GM18873 (cell line): Measurements from ENCODE around the gene BAD.

Source experiments
- ATAC-seq: cut with Tn5 transposase; IDR thresholded peaks from one replicate; pipeline ENCODE4 v1.9.1; 2021; ENCODE audit warnings: mild to moderate bottlenecking, moderate library complexity, moderate number of reproducible peaks; ENCODE audit not compliant: unreplicated experiment, low FRiP score

BAD gene

DNA sequence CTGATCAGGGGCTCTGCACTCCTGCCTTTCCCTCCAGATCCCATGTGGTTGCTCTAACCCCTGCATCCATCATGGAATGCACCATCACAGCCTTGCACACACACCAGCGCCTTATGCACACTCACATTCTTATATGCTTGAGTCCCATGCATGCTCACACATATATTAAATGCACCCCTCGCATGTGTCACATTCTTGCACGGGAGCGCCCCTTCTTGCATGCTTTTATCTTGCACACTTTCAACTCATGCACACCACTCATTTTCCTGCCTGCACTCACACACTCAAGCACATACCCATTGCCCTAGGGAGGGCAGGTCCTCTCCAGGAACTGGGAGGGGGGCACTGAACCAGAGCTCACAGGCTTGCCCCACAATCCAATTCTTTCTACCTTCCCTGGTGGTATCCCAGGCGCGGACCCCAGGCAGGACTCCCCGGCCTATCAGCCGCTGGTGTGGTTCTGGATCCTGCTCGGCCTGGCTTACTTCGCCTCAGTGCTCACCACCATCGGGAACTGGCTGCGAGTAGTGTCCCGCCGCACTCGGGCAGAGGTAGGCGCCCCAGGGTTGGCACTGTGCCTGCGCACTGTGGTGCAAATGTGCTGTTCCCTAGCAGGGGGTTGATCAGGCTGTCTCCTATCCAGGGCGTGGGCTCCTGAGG is 13.4 kb upstream of the BAD start:
- no peak for ATAC-seq

DNA sequence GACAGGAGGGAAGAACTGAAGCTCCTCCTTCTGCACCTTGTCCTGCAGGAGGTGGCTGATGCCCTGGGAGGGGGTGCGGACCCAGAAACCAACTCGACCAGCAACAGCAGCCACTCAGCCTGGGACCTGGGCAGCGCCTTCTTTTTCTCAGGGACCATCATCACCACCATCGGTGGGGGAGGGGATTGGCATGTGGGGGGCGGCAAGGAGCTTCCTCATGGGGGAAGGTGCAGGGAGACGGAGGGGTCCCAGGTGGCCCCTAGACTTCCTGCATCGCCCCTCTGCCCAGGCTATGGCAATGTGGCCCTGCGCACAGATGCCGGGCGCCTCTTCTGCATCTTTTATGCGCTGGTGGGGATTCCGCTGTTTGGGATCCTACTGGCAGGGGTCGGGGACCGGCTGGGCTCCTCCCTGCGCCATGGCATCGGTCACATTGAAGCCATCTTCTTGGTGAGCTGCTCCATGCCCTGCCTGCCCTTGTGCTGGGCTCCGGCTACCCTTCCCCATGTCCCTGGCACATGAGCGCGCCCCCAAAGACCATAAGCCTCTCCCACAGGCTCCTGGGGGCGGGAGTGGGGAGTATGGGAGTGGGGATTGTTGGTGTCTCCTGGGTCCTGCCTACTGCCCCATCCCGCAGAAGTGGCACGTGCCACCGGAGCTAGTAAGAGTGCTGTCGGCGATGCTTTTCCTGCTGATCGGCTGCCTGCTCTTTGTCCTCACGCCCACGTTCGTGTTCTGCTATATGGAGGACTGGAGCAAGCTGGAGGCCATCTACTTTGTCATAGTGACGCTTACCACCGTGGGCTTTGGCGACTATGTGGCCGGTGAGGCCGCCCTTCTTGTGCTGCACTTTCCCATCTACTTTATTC is 12.6 kb upstream of the BAD start:
- ATAC-seq = no peak

DNA sequence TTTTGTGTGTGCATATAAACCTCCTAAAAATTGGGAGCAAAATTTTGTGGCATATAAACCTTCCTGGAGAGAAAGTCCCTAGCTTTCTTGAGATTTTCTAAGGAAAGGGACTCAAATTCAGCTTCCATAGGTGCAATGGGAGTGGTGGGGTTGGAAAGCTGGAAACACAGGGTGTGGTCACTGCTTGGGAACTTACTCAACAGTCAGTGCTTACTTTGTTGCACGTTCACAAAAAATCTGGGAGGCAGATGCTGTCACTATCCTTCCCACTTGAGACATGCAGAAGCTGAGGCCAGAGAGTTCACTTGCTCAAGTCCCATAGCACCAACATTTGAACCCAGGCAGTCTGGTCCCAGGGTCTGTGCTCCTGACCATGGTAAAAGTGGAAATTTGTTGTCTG is 11.8 kb upstream of the BAD start:
- ATAC-seq = no peak

DNA sequence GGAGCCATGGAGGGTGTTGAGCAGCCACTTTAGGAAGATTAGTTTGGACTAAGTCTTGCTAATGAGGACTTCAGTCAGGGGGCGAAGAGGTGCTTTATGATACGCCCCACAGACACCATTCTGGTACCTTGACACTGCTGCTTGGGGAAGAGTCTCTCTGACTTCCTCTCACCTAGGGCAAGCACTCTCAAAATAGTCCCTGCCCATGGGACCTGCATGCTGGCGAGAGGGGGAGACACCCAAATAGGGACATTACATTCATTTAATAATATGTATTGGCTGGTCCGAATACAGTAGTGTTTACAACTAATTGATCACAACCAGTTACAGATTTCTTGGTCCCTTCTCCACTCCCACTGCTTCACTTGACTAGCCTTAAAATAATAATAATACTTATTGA is 11.3 kb upstream of the BAD start:
- ATAC-seq = no peak

DNA sequence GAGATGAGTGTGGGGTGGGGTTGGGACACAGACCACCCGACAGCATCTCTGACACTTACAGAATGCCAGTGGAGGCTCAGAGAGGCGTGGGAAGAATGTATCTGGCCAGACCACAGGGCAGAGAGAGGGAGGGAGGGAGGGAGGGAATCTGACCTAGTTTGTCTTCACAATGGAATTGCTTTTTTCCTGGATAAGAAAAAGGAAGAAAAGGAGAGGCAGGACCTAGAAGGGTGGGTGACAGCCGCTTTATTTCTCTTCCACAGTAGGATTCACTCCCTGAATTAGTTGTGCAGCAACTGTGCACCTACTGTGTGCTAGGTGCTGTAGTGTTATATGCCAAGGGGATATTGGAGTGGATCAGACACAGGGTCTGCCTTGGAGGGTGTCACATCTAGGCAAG is 10.3 kb upstream of the BAD start:
- no peak for ATAC-seq

DNA sequence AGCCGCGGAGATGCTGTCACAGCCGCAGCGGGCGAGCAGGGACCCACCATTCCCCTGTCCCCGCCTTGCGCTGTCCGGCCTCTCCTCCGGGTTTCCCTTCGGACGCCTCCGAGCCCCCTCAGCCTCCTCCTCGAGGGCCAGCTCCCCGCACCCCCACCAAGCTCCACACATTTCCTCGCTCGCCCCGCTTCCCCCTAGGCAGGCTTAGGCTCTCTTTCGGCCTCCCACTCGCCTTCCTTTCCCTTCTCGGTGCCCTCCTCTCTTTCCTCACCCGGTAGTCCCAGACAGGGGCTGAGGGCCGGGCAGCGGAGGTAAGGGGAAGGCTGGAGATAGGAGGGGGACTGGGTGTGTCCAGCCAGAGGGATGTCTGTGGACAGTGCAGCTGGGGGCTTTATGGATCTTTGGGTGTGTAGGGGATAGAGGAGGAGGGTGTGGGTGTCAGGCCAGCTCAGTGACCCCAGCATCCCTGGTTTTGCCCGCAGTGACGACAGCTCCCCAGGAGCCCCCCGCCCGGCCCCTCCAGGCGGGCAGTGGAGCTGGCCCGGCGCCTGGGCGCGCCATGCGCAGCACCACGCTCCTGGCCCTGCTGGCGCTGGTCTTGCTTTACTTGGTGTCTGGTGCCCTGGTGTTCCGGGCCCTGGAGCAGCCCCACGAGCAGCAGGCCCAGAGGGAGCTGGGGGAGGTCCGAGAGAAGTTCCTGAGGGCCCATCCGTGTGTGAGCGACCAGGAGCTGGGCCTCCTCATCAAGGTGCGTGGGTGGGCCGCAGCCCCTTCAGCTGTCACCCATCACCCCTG is 8.2 kb upstream of the BAD start:
- ATAC-seq = no peak

DNA sequence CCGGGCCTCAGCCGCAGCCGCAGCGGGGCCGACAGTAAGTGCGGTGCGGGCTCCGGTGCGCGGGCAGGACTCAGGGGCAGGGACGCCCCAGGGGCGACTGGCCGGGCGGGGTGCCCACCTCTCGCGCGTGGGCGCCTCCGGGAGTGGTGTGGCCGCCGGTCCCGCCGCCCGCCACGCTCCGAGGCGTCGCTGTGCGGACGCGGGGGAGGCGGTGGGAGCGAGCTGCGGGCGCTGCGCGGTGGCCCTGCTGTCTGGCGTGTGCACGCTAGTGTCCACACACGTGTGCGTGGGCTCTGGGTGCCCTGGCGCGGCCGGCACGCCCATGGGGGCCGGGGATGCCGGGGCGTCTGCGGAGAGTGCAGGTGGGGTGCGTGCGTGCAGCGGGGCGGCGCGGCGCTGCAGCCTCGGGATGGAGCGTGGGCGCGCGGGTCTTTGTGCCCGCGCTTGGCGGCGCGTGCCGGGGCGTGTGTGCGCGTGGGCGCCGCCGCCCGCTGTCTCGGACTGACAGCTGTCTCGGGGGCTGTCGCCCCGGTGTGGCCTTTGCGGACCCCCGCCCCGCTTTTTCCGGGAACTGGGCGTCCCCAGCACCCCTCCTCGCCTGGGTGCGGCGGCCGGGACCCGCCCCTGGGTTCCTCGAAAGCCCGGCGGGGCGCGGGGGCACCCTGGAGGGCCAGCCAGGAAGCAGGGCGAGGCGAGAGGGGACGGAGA is 7.4 kb upstream of the BAD start:
- ATAC-seq = no peak

DNA sequence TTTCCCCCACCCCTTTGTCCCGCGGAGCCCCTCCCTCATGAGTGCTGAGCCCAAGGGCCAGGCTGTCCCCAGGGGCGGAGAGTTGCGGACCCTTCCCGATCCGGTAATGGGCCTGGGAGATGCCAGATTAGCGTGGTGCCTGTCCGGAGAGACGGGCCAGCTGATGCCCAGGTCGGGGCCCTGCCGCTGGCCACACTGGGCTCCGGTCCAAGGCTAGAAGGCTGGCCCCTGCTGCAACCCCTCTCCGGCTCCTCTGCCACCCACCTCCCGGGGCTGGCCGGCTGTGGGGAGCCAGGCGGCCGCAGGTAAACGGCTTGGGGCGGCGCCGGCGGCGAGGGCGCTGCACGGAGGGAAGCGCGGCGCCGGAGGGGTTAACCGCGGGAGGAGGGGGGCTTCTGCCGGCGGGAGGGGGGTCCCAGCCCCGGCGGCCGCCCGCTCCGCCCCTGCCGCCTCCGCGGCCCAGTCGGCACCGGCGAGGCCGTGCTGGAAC is 6.8 kb upstream of the BAD start, which contains the start of gene KCNK4:
KCNK4 (plus strand) TSS at position 41 of the 490 bp plus-strand sequence. CDS start 1,717 bp downstream, outside the sequence.
- ATAC-seq = no peak

DNA sequence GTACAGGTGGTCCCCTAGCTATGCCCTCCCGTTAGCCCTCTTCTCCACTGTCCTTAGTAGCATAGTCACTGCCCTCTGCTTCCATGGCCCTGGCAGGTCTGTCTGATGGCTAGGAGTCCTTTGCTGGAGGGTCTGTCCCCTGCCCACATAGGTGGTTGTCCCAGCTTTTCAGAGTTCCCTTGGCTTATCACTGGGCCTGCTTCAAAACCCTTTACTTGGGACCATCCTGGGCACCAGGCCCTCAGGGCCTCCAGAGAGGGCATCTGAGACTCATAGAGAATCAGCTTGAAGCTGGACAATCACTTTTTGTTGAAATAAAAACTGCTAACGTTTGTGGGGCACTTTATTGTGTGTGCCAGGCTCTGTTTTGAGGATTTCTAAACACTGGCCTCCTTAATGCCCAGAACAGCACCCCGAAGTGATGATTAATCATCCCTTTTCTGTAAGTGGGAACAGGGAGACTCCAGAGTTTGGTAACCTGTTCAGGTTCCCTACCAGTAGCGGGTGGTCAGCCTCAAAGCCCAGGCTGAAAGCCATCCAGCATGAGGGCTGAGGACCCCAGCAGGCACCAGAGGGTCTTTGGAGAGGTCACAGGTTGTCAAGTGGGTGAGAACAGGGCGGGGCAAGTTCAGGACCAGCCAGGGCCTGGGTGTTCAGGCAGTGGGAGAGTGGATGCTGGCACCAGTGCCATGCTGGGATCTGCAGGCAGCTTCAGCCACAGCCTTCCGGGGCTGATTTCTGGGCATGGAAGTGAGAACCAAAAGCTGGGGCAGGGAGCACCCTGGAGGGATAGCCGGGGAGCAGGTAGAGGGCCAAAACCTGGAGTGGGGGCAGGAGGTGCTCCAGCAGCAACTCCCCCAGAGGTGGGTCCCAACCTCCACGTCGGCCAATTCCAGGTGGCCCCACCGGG is 6.1 kb upstream of the BAD start:
- no peak for ATAC-seq

DNA sequence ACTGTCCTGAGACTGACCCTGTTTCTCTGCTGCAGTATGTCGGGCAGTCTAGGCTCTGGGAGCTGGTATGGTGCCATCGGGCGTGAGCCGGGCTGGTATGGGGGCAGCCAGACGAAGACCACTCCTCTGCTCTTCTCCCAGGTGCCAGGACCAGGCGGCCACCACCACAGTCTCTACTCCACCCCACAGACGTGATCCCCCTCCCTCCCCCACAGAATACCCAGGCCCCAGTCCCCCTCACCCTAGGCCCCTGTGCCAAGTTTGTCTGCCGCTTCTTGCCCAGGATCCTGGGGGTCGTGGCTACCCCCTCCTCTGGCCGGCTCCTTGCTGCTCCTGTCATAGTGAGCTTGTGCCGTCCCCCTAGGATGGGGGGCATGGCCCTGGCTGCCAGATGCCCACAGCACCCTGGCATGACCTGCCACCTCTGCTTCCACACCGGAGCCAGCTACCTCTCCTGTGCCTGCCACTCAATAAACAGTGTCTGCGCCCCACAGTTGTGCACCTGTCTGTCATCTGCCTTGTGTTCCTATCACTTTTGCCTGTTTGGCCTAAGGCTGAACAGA is 4.6 kb upstream of the BAD start:
- ATAC-seq = no peak

DNA sequence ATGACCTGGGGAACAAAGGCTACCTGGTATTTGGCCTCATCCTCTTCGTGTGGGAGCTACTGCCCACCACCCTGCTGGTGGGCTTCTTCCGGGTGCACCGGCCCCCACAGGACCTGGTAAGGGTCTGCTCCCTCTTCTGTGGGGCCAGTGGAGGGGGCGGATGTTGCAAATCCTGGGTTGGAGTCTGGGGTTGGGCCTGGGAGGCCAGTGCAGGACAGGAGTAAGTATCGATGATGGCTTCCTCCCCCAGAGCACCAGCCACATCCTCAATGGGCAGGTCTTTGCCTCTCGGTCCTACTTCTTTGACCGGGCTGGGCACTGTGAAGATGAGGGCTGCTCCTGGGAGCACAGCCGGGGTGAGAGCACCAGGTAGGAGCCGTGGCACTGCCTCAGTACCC is 3.9 kb upstream of the BAD start:
- ATAC-seq = no peak

DNA sequence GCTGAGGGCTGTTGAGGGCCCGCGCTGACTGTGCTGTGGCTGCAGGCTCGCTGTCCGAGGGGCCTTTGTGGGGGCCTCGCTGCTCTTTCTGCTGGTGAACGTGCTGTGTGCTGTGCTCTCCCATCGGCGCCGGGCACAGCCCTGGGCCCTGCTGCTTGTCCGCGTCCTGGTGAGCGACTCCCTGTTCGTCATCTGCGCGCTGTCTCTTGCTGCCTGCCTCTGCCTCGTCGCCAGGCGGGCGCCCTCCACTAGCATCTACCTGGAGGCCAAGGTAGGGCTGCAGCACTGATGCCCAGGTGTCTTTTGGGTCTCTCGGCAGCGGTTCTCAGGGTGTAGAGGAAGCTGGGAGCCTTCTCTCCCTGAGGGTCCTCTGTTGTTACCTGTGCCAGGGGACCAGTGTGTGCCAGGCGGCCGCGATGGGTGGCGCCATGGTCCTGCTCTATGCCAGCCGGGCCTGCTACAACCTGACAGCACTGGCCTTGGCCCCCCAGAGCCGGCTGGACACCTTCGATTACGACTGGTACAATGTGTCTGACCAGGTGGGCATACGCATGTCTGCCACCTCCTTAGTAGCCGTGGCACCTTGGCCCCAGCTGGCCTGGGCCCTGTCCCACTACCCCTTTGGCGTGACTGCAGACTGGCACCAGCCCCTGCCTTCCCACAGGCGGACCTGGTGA is 3.3 kb upstream of the BAD start:
- no peak for ATAC-seq

DNA sequence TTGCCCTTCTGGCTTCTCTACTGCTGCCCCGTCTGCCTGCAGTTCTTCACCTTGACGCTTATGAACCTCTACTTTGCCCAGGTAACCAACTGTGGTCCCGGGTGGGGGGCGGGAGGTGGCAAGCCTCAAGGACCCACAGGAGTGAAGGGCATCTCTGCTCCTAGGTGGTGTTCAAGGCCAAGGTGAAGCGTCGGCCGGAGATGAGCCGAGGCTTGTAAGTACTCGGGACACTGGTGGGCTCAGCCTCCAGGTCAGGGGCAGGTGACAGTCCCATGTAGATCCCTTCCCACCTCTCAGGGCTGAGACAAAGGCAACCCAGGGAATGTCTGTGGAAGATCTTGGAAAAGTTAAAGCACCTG is 2.3 kb upstream of the BAD start:
- no peak for ATAC-seq

DNA sequence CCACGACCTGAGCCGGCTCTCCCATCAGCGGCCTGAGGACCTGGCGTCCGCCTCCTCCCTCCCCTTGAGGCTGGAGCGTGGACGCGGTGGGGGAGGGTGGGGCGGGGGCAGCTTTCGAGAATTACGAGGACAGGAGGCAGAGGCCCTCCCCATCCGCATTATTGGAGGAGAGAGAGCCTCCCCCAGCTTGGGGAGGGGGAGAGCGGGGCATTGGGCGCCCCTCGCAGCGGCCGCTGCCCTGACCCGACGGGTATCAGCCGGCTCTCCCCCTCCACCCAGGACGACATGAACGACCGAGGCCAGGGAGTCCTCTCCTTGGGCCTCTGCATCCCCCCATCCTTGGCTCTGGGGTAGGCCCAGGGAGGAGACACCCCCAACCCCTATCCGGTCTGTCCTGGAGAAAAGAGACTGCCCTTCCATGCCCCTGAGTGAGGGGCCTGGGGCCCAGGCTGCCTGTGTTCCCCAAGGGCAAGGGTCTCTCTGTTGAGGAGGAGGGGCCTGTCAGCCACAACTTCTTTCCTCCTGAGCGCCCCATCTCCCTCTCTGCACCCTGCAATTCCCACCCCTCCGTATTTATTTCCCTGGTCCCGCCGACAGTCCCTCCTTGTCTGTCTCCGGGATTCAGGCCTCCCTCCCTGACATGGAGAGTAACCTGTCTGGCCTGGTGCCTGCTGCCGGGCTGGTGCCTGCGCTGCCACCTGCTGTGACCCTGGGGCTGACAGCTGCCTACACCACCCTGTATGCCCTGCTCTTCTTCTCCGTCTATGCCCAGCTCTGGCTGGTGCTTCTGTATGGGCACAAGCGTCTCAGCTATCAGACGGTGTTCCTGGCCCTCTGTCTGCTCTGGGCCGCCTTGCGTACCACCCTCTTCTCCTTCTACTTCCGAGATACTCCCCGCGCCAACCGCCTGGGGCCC is 1.7 kb upstream of the BAD start:
- no peak for ATAC-seq

DNA sequence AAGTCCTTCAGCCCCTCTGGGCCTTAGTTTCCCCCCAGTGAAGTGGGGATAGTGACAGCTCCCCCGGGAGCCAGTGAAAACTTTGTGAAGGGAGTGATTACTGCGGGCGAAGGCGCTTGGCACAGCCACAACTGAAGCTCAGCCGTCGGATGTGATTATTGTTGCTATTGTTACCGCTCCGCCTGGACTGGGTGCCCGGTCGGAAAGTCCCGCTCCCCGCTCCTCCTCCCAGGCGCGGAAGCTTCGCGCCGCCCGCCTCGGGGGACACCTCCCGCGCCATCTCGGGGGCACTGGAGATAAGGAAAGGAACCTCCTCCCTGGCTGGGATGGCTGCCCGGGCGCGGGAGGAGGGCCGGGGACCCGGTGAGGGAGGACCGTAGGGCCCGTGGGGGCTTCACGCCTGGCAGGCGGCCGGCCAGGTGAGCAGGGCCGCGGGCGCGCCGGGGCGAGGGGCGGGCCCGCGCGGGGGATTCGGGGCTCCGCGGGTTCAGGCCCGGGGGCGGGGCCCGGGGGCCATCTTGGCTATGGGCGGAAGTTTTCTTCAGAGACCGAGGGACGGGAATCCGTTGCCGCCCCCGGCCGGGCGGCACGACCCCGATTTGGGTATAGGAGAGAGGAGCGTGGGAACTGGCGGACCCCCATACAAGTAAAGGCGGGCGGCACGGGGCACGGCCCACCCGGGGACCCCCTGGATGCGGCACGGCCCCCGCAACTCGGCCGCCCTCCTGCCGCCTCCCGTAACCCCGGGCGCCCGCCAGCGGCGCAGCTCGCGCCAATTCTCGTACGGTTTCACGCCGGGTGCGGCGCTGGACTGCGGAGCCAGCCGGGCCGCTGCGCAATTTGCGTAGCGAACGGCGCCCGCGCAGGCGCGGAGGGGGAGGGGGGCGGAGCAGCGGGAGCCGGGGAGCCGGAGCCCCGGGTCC is 758 bp upstream of the BAD start, which contains the start of gene GPR137:
GPR137 (plus strand) TSS at position 887 of the 923 bp plus-strand sequence. CDS start 677 bp downstream, outside the sequence.
- ATAC-seq = peak; percentile 52

DNA sequence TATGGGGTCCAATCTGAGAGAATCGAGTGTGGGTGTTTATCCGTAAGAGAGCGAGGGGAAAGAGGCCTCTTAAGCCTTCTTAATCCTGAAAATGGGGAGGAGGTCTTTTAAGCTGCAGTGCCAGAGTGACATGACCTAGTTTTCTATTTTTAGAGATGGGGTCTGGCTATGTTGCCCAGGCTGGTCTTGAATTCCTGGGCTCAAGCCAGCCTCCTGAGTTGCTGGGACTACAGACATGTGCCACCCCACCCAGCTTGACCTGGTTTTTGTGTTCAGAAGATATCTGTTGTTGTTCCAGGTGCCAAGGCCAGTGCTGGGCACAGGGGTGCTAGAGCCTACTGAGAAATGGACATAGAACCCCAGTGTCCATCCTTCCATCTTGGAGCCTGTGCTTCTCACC is 1.4 kb downstream of the BAD start:
- ATAC-seq = no peak
